ENCODE measurements around the gene ANKRD12. TPM values are rescaled to one million over a fixed set of nuclear protein-coding genes. Genes with fewer than 3 reads are reported as not detected.

ANKRD12 gene
- polyA plus RNA-seq, 1 donor (not counting 4 experiments of a cell fraction or from before 2014, with no cell fraction given): 8.0 TPM

GRCh38 chr18:9120796-9121195 is 15.8 kb upstream of the ANKRD12 start:
- peaks cover 40% of the 10 kb centered on the region for H3K4me1 ChIP-seq (ENCODE audit: control insufficient read depth, extremely low read depth, insufficient read depth, low read length)
- H3K4me2 ChIP-seq (ENCODE audit: control insufficient read depth, extremely low read depth, insufficient read depth, low read depth, low read length): no peak overlapping the region
- no peaks in the 10 kb centered on the region for H3K9me1 ChIP-seq (ENCODE audit: control insufficient read depth, extremely low read depth, insufficient read depth, low read length)
- TF ChIP-seq EZH2 (IDR thresholded peaks at IDR 0.05; ENCODE audit: low read length): no peak
- peaks cover 44% of the 10 kb centered on the region for H3K79me2 ChIP-seq (ENCODE audit: control insufficient read depth, insufficient read depth, low read length)
- no peaks in the 10 kb centered on the region for H3K9me3 ChIP-seq (ENCODE audit: control insufficient read depth, low read depth, low read length)
- FAIRE-seq (no peak), DNase-seq (ENCODE audit: low read depth, low spot score) (no peak)
- H3K27ac ChIP-seq (ENCODE audit: control insufficient read depth, insufficient read depth, low read length): no peak overlapping the region
- peaks cover 3 to 9% of the 10 kb centered on the region in 2 experiments for H3K36me3 ChIP-seq (ENCODE audit: control insufficient read depth in 2 of 2, extremely low read depth in 1 of 2, insufficient read depth in 2 of 2, low read length in 2 of 2)
- no peak overlapping the region for H3K4me3 ChIP-seq (ENCODE audit: control insufficient read depth in 2 of 3, extremely low read depth in 1 of 3, insufficient read depth in 2 of 3, low read depth in 1 of 3, low read length in 3 of 3)
- H3K27me3 ChIP-seq (ENCODE audit: control insufficient read depth, extremely low read depth, insufficient read depth, low read length): no peaks in the 10 kb centered on the region
- no peak overlapping the region for H2AFZ ChIP-seq (ENCODE audit: control insufficient read depth, low read length)
- dilution Hi-C loops (cut with MboI; ENCODE audit: extremely low pct_ligation_motif_present, low sequenced_read_pairs): no loop called here
- H3K9ac ChIP-seq (ENCODE audit: control insufficient read depth, extremely low read depth, insufficient read depth, low read length): no peak overlapping the region
- H4K20me1 ChIP-seq (ENCODE audit: control insufficient read depth, extremely low read depth, insufficient read depth, low read length): no peaks in the 10 kb centered on the region

GRCh38 chr18:9123520-9123919 is 13.1 kb upstream of the ANKRD12 start:
- FAIRE-seq (no peak), DNase-seq (ENCODE audit: low read depth, low spot score) (no peak)
- Histone ChIP-seq H3K9me1 (ENCODE audit: control insufficient read depth, extremely low read depth, insufficient read depth, low read length) (no peaks in the 10 kb centered on the region), H3K36me3 (ENCODE audit: control insufficient read depth in 2 of 2, extremely low read depth in 1 of 2, insufficient read depth in 2 of 2, low read length in 2 of 2) (peaks cover 4 to 22% of the 10 kb centered on the region in 2 experiments), H2AFZ (ENCODE audit: control insufficient read depth, low read length) (no peak overlapping the region), H3K27ac (ENCODE audit: control insufficient read depth, insufficient read depth, low read length) (no peak overlapping the region), H3K9me3 (ENCODE audit: control insufficient read depth, low read depth, low read length) (no peaks in the 10 kb centered on the region), H3K79me2 (ENCODE audit: control insufficient read depth, insufficient read depth, low read length) (peaks cover 32% of the 10 kb centered on the region), H3K4me3 (ENCODE audit: control insufficient read depth in 2 of 3, extremely low read depth in 1 of 3, insufficient read depth in 2 of 3, low read depth in 1 of 3, low read length in 3 of 3) (no peak overlapping the region), H3K4me2 (ENCODE audit: control insufficient read depth, extremely low read depth, insufficient read depth, low read depth, low read length) (no peak overlapping the region), H3K27me3 (ENCODE audit: control insufficient read depth, extremely low read depth, insufficient read depth, low read length) (no peaks in the 10 kb centered on the region), H3K9ac (ENCODE audit: control insufficient read depth, extremely low read depth, insufficient read depth, low read length) (no peak overlapping the region), H3K4me1 (ENCODE audit: control insufficient read depth, extremely low read depth, insufficient read depth, low read length) (peaks cover 21% of the 10 kb centered on the region), H4K20me1 (ENCODE audit: control insufficient read depth, extremely low read depth, insufficient read depth, low read length) (no peaks in the 10 kb centered on the region)
- dilution Hi-C loops (cut with MboI; ENCODE audit: extremely low pct_ligation_motif_present, low sequenced_read_pairs): no loop called here
- TF ChIP-seq CTCF (optimal IDR thresholded peaks at IDR 0.05 in 1 of 3, IDR thresholded peaks at IDR 0.05 in 1 of 3, conservative IDR thresholded peaks at IDR 0.05 in 1 of 3; ENCODE audit: extremely low read depth in 1 of 3, insufficient read depth in 2 of 3, low read length in 3 of 3): no peak
- no peak for TF ChIP-seq EZH2 (IDR thresholded peaks at IDR 0.05; ENCODE audit: low read length)

- Histone ChIP-seq H3K4me1 (ENCODE audit: control insufficient read depth, extremely low read depth, insufficient read depth, low read length) (peaks cover 8% of the 10 kb centered on the region), H3K27ac (ENCODE audit: control insufficient read depth, insufficient read depth, low read length) (no peak overlapping the region), H3K9me1 (ENCODE audit: control insufficient read depth, extremely low read depth, insufficient read depth, low read length) (no peaks in the 10 kb centered on the region), H3K4me3 (ENCODE audit: control insufficient read depth in 2 of 3, extremely low read depth in 1 of 3, insufficient read depth in 2 of 3, low read depth in 1 of 3, low read length in 3 of 3) (no peak overlapping the region), H3K79me2 (ENCODE audit: control insufficient read depth, insufficient read depth, low read length) (peaks cover 27% of the 10 kb centered on the region), H3K4me2 (ENCODE audit: control insufficient read depth, extremely low read depth, insufficient read depth, low read depth, low read length) (no peak overlapping the region), H3K9me3 (ENCODE audit: control insufficient read depth, low read depth, low read length) (no peaks in the 10 kb centered on the region), H2AFZ (ENCODE audit: control insufficient read depth, low read length) (no peak overlapping the region), H3K9ac (ENCODE audit: control insufficient read depth, extremely low read depth, insufficient read depth, low read length) (no peak overlapping the region), H3K36me3 (ENCODE audit: control insufficient read depth in 2 of 2, extremely low read depth in 1 of 2, insufficient read depth in 2 of 2, low read length in 2 of 2) (peaks cover 8 to 19% of the 10 kb centered on the region in 2 experiments), H4K20me1 (ENCODE audit: control insufficient read depth, extremely low read depth, insufficient read depth, low read length) (no peaks in the 10 kb centered on the region), H3K27me3 (ENCODE audit: control insufficient read depth, extremely low read depth, insufficient read depth, low read length) (no peaks in the 10 kb centered on the region)
- FAIRE-seq (no peak), DNase-seq (ENCODE audit: low read depth, low spot score) (no peak)
- TF ChIP-seq CTCF (optimal IDR thresholded peaks at IDR 0.05 in 1 of 3, IDR thresholded peaks at IDR 0.05 in 1 of 3, conservative IDR thresholded peaks at IDR 0.05 in 1 of 3; ENCODE audit: extremely low read depth in 1 of 3, insufficient read depth in 2 of 3, low read length in 3 of 3): no peak
- no peak for TF ChIP-seq EZH2 (IDR thresholded peaks at IDR 0.05; ENCODE audit: low read length)
- dilution Hi-C loops (cut with MboI; ENCODE audit: extremely low pct_ligation_motif_present, low sequenced_read_pairs): no loop called here
These were observed 11.8 kb upstream of the ANKRD12 start for GRCh38 chr18:9124824-9125223.
